Fibroblast of lung (primary cell): ENCODE measurements around the gene OXCT2. TPM values are rescaled to one million over a fixed set of nuclear protein-coding genes. Genes with fewer than 3 reads are reported as not detected.

Experiments used
- DNase-seq, 2 donors: peaks; one replicate each; pipeline versions ENCODE4 v3.0.0 to v3.0.0-alpha.2; 2010; ENCODE audit warnings: low read depth in 2 of 2
- H2AFZ ChIP-seq: 2 replicates; pipeline ENCODE4 v1.5.1; 2012; ENCODE audit warnings: low read length, control low read depth, inconsistent platforms
- H3K27ac ChIP-seq: 2 replicates; pipeline ENCODE4 v1.5.1; 2011; ENCODE audit warnings: low read length, control low read depth; ENCODE audit not compliant: insufficient read depth
- H3K27me3 ChIP-seq: 2 replicates; pipeline ENCODE4 v1.5.1; 2011; ENCODE audit warnings: mild to moderate bottlenecking, low read length; ENCODE audit not compliant: control insufficient read depth, insufficient read depth
- H3K36me3 ChIP-seq: 2 replicates; pipeline ENCODE4 v1.5.1; 2011; ENCODE audit warnings: low read length; ENCODE audit not compliant: control insufficient read depth, insufficient read depth
- H3K4me1 ChIP-seq: 2 replicates; pipeline ENCODE4 v1.5.1; 2011; ENCODE audit warnings: low read length; ENCODE audit not compliant: control insufficient read depth, insufficient read depth; ENCODE audit errors: extremely low read depth
- H3K4me2 ChIP-seq: 2 replicates; pipeline ENCODE4 v1.5.1; 2011; ENCODE audit warnings: low read length, control low read depth; ENCODE audit not compliant: insufficient read depth; ENCODE audit errors: extremely low read depth
- H3K4me3 ChIP-seq, 4 experiments: fragments of 200-600 bp in 1 of 4; sonication (generic) in 1 of 4; replicated peaks in 1 of 4; 2 replicates each; pipeline ENCODE4 v1.5.1; 2011 to 2016; ENCODE audit warnings: low read length in 4 of 4, low read depth in 3 of 4, mild to moderate bottlenecking in 3 of 4, control low read depth in 2 of 4, inconsistent platforms in 1 of 4, mixed read lengths in 1 of 4; ENCODE audit not compliant: insufficient read depth in 1 of 4; ENCODE audit errors: control extremely low read depth in 1 of 4
- H3K79me2 ChIP-seq: 2 replicates; pipeline ENCODE4 v1.5.1; 2012; ENCODE audit warnings: mild to moderate bottlenecking, low read length, inconsistent platforms; ENCODE audit not compliant: control insufficient read depth, insufficient read depth
- H3K9ac ChIP-seq: 2 replicates; pipeline ENCODE4 v1.5.1; 2011; ENCODE audit warnings: mild to moderate bottlenecking, low read length, control low read depth; ENCODE audit not compliant: insufficient read depth
- H3K9me3 ChIP-seq: 2 replicates; pipeline ENCODE4 v1.5.1; 2012; ENCODE audit warnings: low read depth, low read length; ENCODE audit not compliant: control insufficient read depth, insufficient read depth
- H4K20me1 ChIP-seq: 2 replicates; pipeline ENCODE4 v1.5.1; 2011; ENCODE audit warnings: low read length; ENCODE audit not compliant: control insufficient read depth, insufficient read depth; ENCODE audit errors: extremely low read depth
- EZH2 ChIP-seq: IDR thresholded peaks from 2 replicates; pipeline ENCODE4 v1.5.1; 2012; ENCODE audit warnings: low read length, control low read depth, mild to moderate bottlenecking; ENCODE audit errors: missing control alignments
- polyA plus RNA-seq, 2 donors: library from polyadenylated mRNA; depleted of rRNA in 1 of 2; stranded (reverse) in 1 of 2; unstranded in 1 of 2; fragments of >200 nt; gene quantifications; 2 replicates each; pipeline ENCODE4 v1.2.1, GENCODE V29; 2011 to 2012; ENCODE audit warnings: missing spikeins in 1 of 2
- total RNA-seq: library from RNA; depleted of rRNA; stranded (reverse); fragments of >200 nt; gene quantifications from 2 replicates; pipeline ENCODE4 v1.2.1, GENCODE V29; 2014
- TF ChIP-seq, protein P1 (sequence below), 2 donors: IDR thresholded peaks in 1 of 2; conservative IDR thresholded peaks in 1 of 2; 1 replicate in 1 of 2; 2 replicates in 1 of 2; pipeline ENCODE4 v1.5.1; 2011 to 2012; ENCODE audit warnings: low read length in 2 of 2, control low read depth in 1 of 2, inconsistent platforms in 1 of 2, low read depth in 1 of 2, mild to moderate bottlenecking in 1 of 2

OXCT2 gene
- total and polyA plus RNA-seq, 2 donors (not counting 1 experiment from before 2014, with no cell fraction given), result 1.0 to 6.4 TPM

DNA sequence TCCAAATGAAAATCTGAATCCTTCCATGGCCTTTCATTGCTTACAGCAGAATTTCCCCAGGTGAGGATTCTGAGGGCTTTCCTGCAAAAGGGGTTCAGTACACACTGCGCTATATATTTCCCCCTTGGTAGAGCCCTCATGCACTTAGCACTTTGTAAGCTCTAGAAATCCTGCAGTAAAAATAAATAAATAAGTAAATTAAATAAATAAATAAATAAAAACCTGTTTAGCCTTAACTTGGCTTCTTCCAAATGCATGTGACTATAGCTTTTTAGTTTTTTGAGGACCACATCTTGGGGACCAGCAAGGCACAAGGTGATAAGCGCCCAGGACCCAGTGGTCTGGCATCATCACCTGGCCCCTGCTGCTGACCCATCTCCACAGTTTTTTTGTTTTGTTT is 20.7 kb upstream of the OXCT2 start:
- DNase-seq, result no peak
- Histone ChIP-seq H4K20me1 (no peaks in the 10 kb centered on the region), H3K4me2 (no peak overlapping the region), H2AFZ (no peak overlapping the region), H3K4me1 (no peaks in the 10 kb centered on the region), H3K9me3 (no peaks in the 10 kb centered on the region), H3K36me3 (no peaks in the 10 kb centered on the region), H3K27ac (no peak overlapping the region), H3K27me3 (peaks cover 31% of the 10 kb centered on the region), H3K9ac (no peak overlapping the region), H3K79me2 (no peaks in the 10 kb centered on the region), H3K4me3 (no peak overlapping the region)
- TF ChIP-seq EZH2, result no peak
- TF ChIP-seq, protein P1, sequence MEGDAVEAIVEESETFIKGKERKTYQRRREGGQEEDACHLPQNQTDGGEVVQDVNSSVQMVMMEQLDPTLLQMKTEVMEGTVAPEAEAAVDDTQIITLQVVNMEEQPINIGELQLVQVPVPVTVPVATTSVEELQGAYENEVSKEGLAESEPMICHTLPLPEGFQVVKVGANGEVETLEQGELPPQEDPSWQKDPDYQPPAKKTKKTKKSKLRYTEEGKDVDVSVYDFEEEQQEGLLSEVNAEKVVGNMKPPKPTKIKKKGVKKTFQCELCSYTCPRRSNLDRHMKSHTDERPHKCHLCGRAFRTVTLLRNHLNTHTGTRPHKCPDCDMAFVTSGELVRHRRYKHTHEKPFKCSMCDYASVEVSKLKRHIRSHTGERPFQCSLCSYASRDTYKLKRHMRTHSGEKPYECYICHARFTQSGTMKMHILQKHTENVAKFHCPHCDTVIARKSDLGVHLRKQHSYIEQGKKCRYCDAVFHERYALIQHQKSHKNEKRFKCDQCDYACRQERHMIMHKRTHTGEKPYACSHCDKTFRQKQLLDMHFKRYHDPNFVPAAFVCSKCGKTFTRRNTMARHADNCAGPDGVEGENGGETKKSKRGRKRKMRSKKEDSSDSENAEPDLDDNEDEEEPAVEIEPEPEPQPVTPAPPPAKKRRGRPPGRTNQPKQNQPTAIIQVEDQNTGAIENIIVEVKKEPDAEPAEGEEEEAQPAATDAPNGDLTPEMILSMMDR (conservative IDR thresholded peaks at IDR 0.05 in 1 of 2, IDR thresholded peaks at IDR 0.05 in 1 of 2; ENCODE audit: low read depth in 1 of 2, low read length in 2 of 2), result no peak

DNA sequence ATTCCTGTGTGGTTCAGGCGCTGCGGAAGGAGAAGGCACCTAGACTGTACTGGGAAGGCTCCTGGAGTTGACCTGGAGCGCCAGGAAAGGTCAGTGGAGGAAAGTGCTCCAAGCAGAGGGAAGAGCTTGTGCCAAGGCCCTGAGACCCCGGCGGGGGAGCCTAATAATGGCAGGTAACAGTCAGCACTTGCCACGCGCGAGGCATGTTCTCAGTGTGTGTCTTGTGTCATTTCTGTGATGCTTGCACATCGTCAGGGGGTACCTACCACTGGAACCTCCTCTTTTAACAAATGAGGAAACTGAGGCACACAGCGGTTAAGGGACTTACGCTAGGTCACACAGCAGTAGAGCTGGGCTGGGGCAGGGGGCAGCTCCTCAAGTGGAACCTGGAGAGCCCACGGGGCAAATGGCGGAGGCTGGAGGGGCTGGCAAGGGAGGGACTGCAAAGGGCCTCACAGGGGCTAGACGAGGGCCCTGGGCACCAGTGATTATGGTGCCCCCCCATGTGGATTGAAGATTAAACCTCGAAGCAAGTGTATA is 18.5 kb upstream of the OXCT2 start:
- DNase-seq, result no peak
- peak; percentile 64 for TF ChIP-seq EZH2
- TF ChIP-seq, protein P1 (conservative IDR thresholded peaks at IDR 0.05 in 1 of 2, IDR thresholded peaks at IDR 0.05 in 1 of 2; ENCODE audit: low read depth in 1 of 2, low read length in 2 of 2), result no peak
- Histone ChIP-seq H3K4me3 (no peak overlapping the region), H4K20me1 (no peaks in the 10 kb centered on the region), H3K79me2 (no peaks in the 10 kb centered on the region), H3K27ac (no peak overlapping the region), H3K4me2 (no peak overlapping the region), H3K9me3 (no peaks in the 10 kb centered on the region), H2AFZ (no peak overlapping the region), H3K27me3 (peaks cover 28% of the 10 kb centered on the region), H3K36me3 (no peaks in the 10 kb centered on the region), H3K4me1 (no peaks in the 10 kb centered on the region), H3K9ac (no peak overlapping the region)

DNA sequence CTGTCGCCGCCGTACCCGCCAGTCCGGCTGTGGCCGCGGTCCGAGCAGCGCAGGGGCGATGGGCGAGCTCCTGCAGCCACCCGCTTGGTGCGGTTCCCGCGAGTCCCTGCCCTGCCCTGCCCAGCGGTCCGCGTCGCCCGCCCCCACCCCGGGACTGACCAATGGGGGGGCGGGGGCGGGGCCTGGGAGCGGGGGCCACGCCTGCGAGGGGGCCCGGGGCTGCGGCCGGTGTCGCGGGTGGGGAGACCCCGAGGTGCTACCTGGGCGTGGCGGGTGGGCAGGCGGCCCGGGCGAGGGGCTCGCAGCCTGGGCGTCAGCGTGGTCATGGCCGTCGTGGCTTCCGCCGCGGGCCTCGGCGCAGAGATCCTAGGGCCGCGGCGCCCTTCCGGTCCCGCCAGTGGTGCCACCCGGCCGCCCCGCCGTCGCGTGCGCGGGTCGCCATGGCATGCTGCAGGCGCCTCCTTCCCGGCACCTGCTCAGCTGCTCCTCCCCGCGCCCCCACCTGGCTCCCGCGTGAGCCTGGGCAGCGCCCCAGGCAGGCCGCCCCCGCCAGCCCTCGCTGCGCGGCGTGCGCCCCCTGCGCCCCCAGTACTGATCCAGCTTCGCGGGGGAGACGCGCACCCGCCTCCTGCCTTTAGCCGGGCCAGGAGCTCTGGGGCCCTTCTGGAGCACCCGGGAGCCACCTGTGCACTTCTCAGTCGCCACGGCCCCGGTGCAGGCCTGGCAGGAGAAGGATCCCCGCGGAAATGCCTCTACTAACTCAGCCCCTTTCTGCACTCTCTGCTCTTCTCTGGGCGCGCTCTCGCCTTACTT is 17.8 kb upstream of the OXCT2 start, which contains the start of gene BMP8B:
TSS of gene BMP8B (minus strand) at position 108 of the 813 bp plus-strand sequence. CDS start 380 bp downstream, outside the sequence.
- H4K20me1 ChIP-seq, result no peaks in the 10 kb centered on the region
- H3K79me2 ChIP-seq, result no peaks in the 10 kb centered on the region
- no peaks in the 10 kb centered on the region for H3K36me3 ChIP-seq
- no peak within 1 kb of the TSS for H3K4me2 ChIP-seq
- TF ChIP-seq, protein P1 (conservative IDR thresholded peaks at IDR 0.05 in 1 of 2, IDR thresholded peaks at IDR 0.05 in 1 of 2; ENCODE audit: low read depth in 1 of 2, low read length in 2 of 2), result no peak
- no peak for TF ChIP-seq EZH2
- H3K9ac ChIP-seq, result no peak within 1 kb of the TSS
- H3K9me3 ChIP-seq, result no peaks in the 10 kb centered on the region
- H3K4me1 ChIP-seq, result no peaks in the 10 kb centered on the region
- H3K4me3 ChIP-seq, result no peak within 1 kb of the TSS
- H2AFZ ChIP-seq, result no peak within 1 kb of the TSS
- no peak within 1 kb of the TSS for H3K27ac ChIP-seq
- peaks cover 28% of the 10 kb centered on the region for H3K27me3 ChIP-seq
- DNase-seq, result no peak
